H54 (cell line): ENCODE results near the gene TRMT44.
"Not testable (repeated sequence)": the region's sequence is repeated elsewhere in the genome, so short reads cannot be mapped to it uniquely, and the experiment has no call there.

Experiments
- DNase-seq: peaks from one replicate; pipeline ENCODE4 v3.0.0; 2011; ENCODE audit warnings: low spot score, mixed read lengths; ENCODE audit not compliant: insufficient read length
- FAIRE-seq: peaks from 3 replicates; lab custom pipeline; 2011; peaks lifted over from hg19 to GRCh38; lab: Jason Lieb, UNC
- POLR2A ChIP-seq: IDR thresholded peaks from 2 replicates; pipeline ENCODE4 v1.6.1; 2011; ENCODE audit warnings: low read depth, mild to moderate bottlenecking, low read length

TRMT44 gene

DNA sequence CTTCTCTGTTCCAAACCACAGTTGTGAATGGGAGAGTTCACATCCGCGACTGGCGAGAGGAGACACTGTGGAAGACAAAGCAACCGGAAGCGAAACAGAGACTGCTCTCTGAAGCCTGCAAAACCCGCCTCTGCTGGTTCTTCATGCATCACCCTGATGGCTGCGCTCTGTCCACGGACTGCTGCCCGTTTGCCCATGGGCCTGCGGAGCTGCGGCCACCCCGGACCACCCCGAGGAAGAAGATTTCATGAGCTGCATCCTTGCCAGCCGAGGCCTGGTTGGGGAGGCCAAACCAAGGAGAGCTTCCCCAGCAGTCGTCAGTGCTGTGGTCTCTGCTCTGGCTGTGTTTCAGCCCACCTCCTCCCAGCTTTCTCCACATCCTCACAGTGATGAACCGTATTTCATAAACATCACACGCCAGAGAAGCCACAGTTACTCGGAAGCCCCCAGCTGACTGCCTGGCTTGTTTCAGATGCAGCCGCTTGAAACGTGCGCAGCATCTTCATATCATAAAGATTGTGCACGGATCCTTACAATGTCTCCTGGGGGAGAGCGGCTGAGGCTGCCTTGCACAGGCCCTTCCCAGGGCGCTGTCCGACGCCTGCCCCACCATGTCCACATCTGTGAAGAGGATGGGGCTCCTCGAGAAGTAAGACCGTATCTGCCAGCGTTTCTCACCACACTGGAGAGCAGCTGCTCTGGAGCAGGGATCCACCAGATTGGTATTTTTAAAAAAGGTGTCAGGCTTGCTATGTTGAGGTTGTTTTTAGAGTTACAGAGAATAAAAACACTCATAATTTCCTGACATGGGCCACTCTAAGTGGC, 35.4 kb downstream of the TRMT44 start:
- no peak for TF ChIP-seq POLR2A
- FAIRE-seq (no peak), DNase-seq (no peak)

GRCh38 chr4:8477095-8477635, 36.6 kb downstream of the TRMT44 start:
- no peak for DNase-seq
- TF ChIP-seq POLR2A, result no peak
- no peak for FAIRE-seq

- TF ChIP-seq POLR2A, result no peak
- FAIRE-seq, result no peak
- DNase-seq, result no peak
These were observed 37.1 kb downstream of the TRMT44 start for GRCh38 chr4:8477676-8478075.

DNA sequence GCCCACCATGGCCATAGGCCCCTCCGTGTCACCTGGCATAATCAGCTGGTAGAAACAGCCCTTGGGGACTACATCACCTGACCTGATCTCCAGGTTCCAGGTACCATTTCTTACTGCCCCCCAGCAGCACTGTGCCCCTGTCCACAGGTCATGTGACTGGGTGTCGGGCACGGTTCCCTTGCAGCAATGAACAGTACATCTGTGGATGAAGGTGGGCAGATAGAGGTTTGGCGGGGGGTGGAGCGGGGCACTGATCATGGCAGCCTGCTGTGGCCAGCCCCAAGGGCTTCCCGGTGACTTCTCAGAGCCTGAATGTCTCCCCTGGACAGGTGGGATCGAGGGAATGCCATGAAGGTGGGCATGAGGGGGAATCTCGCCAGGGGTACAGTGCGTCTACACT, 37.8 kb downstream of the TRMT44 start:
- DNase-seq, result no peak
- FAIRE-seq, result no peak
- no peak for TF ChIP-seq POLR2A

- no peak for DNase-seq
- FAIRE-seq, result no peak
- no peak for TF ChIP-seq POLR2A
These were observed 38.5 kb downstream of the TRMT44 start for GRCh38 chr4:8478801-8479744.

- DNase-seq, result no peak
- FAIRE-seq, result no peak
- TF ChIP-seq POLR2A, result no peak
These were observed 39.6 kb downstream of the TRMT44 start for GRCh38 chr4:8480221-8480620.

DNA sequence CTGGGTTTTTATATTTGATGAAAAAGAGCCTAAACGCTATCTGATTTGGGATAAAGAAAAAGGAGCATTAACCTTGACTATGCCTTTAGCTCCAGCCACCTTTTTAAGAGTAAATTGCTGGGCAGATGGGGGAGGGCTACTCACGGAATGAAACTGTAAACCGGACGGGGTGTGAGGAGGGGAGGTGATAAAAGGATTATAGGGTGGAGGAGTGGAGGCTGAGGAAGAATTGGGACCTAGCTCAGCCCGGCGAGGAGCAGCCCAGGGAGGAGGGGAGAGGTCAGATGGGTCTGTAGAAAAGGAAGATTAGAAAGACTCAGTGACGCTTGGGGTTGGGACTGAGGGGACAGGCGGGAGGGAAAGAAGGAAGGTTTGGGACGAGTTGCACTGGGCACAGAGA, 46.1 kb downstream of the TRMT44 start:
- not testable (repeated sequence) for FAIRE-seq, DNase-seq

- DNase-seq (no peak), FAIRE-seq (no peak)
- TF ChIP-seq POLR2A, result no peak
These were observed 48.3 kb downstream of the TRMT44 start for GRCh38 chr4:8488791-8489369.

- FAIRE-seq, DNase-seq: not testable (repeated sequence)
These were observed 50.9 kb downstream of the TRMT44 start for GRCh38 chr4:8491478-8491877.

GRCh38 chr4:8492174-8492573, 51.6 kb downstream of the TRMT44 start:
- DNase-seq (no peak), FAIRE-seq (no peak)
- TF ChIP-seq POLR2A, result no peak

GRCh38 chr4:8493484-8493883, 52.9 kb downstream of the TRMT44 start:
- DNase-seq (no peak), FAIRE-seq (no peak)
- no peak for TF ChIP-seq POLR2A

- FAIRE-seq, result no peak
- no peak for DNase-seq
- TF ChIP-seq POLR2A, result no peak
These were observed 53.6 kb downstream of the TRMT44 start for GRCh38 chr4:8494218-8494617.

DNA sequence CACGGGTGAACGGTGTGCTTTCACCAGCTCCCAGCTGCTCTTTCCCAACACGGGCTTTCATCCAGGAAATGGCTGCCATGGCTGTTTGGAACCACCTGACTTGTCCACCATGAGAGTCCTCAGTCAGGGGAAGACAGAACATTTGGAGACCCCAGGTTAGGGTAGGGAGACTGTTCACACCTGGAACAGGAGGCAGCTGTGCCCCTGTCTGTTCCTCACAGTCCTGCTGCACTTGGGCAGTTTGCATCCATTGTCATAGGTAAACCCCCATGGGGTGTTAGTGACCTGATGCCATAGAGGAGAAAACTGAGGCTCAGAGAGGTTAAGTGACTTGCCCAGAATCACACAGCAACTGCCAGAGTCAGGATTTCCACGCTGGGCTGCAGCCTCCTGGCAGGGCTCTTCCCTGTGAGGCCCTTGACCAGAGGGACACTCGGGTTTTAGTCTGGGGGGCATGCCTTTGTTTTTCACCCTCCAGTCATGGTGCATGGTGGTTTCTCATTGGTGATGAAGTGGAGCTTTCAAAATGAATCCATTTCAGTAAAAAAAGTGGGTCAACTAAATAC, 54.5 kb downstream of the TRMT44 start:
- no peak for DNase-seq

More for the DNA sequence above, 54.5 kb downstream of the TRMT44 start:
- TF ChIP-seq POLR2A, result no peak
- FAIRE-seq, result no peak
